Colonic mucosa (tissue), 4 donors: ENCODE results near the gene PES1. TPM values are rescaled to one million over a fixed set of nuclear protein-coding genes. Genes with fewer than 3 reads are reported as not detected.

Experiments used
- DNase-seq: peaks from one replicate; pipeline ENCODE4 v3.0.0-alpha.2; 2020
- H3K27ac ChIP-seq: fragments of 200-600 bp; one replicate; pipeline ENCODE4 v1.8.0; 2021
- H3K27me3 ChIP-seq: fragments of 200-600 bp; one replicate; pipeline ENCODE4 v1.8.0; 2021
- H3K36me3 ChIP-seq: fragments of 200-600 bp; one replicate; pipeline ENCODE4 v1.8.0; 2021
- H3K4me1 ChIP-seq: fragments of 200-600 bp; one replicate; pipeline ENCODE4 v1.8.0; 2021; ENCODE audit warnings: mild to moderate bottlenecking
- H3K4me3 ChIP-seq: fragments of 200-600 bp; one replicate; pipeline ENCODE4 v1.8.0; 2021
- H3K9ac ChIP-seq, 2 donors: one replicate each; pipeline ENCODE4 v1.7.0; 2013; ENCODE audit warnings: control low read depth in 2 of 2, low read depth in 2 of 2, low read length in 2 of 2
- H3K9me3 ChIP-seq: fragments of 200-600 bp; one replicate; pipeline ENCODE4 v1.8.0; 2021
- intact Hi-C: fragments of 100-400 bp; cut with DNase I; formaldehyde crosslinking; loops from one replicate; pipeline ENCODE4 v1.14.1; 2022
- total RNA-seq, 2 donors: library from RNA; stranded (reverse); fragmentation: NEBNext Ultra II Directional in 1 of 2; extraction: Animal tissue kit (Norgen Biotek cat#: 25700) in 1 of 2; gene quantifications; one replicate each; pipeline ENCODE4 v1.2.1, GENCODE V29; 2021
- TF ChIP-seq, protein P1 (sequence below): fragments of 200-600 bp; IDR thresholded peaks from one replicate; pipeline ENCODE4 v1.8.0; 2022; ENCODE audit warnings: antibody characterized with exemption, mild to moderate bottlenecking
- donor health status: healthy.
- donor health status: DM: no; HTN: no; CAD: no.
- donor health status: DM: no; HTN: no; CAD: no.

Gene PES1
- total RNA-seq, 2 donors from 2014 or later, result 44.2 to 98.3 TPM

GRCh38 chr22:30566125-30566524, 25.6 kb downstream of the PES1 start:
- TF ChIP-seq, protein P1, sequence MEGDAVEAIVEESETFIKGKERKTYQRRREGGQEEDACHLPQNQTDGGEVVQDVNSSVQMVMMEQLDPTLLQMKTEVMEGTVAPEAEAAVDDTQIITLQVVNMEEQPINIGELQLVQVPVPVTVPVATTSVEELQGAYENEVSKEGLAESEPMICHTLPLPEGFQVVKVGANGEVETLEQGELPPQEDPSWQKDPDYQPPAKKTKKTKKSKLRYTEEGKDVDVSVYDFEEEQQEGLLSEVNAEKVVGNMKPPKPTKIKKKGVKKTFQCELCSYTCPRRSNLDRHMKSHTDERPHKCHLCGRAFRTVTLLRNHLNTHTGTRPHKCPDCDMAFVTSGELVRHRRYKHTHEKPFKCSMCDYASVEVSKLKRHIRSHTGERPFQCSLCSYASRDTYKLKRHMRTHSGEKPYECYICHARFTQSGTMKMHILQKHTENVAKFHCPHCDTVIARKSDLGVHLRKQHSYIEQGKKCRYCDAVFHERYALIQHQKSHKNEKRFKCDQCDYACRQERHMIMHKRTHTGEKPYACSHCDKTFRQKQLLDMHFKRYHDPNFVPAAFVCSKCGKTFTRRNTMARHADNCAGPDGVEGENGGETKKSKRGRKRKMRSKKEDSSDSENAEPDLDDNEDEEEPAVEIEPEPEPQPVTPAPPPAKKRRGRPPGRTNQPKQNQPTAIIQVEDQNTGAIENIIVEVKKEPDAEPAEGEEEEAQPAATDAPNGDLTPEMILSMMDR, result no peak
- DNase-seq, result peak; percentile 61
- no peaks in the 10 kb centered on the region for H3K36me3 ChIP-seq
- no peak overlapping the region for H3K4me3 ChIP-seq
- no peak overlapping the region for H3K9ac ChIP-seq
- no peaks in the 10 kb centered on the region for H3K27me3 ChIP-seq
- intact Hi-C loops, result no loop called here
- H3K4me1 ChIP-seq, result no peaks in the 10 kb centered on the region
- no peak overlapping the region for H3K27ac ChIP-seq
- no peaks in the 10 kb centered on the region for H3K9me3 ChIP-seq

GRCh38 chr22:30565341-30565740, 26.4 kb downstream of the PES1 start:
- DNase-seq, result no peak
- Histone ChIP-seq H3K4me3 (no peak overlapping the region), H3K27me3 (no peaks in the 10 kb centered on the region), H3K4me1 (no peaks in the 10 kb centered on the region), H3K9ac (no peak overlapping the region), H3K36me3 (no peaks in the 10 kb centered on the region), H3K9me3 (no peaks in the 10 kb centered on the region), H3K27ac (no peak overlapping the region)
- TF ChIP-seq, protein P1, result no peak
- intact Hi-C loops, result no loop called here

- no peak overlapping the region for H3K27ac ChIP-seq
Observed at GRCh38 chr22:30564761-30565119, 27.0 kb downstream of the PES1 start.

GRCh38 chr22:30564045-30564760, 27.5 kb downstream of the PES1 start:
- H3K27ac ChIP-seq, result no peak overlapping the region
- H3K4me1 ChIP-seq, result no peaks in the 10 kb centered on the region
- no peaks in the 10 kb centered on the region for H3K36me3 ChIP-seq
- no peak overlapping the region for H3K9ac ChIP-seq
- intact Hi-C loops, result no loop called here
- H3K4me3 ChIP-seq, result no peak overlapping the region
- no peaks in the 10 kb centered on the region for H3K9me3 ChIP-seq
- TF ChIP-seq, protein P1, result no peak
- no peak for DNase-seq
- no peaks in the 10 kb centered on the region for H3K27me3 ChIP-seq

More at GRCh38 chr22:30564761-30565119, 27.0 kb downstream of the PES1 start:
- no peaks in the 10 kb centered on the region for H3K36me3 ChIP-seq
- intact Hi-C loops, result no loop called here
- TF ChIP-seq, protein P1, result no peak
- no peak for DNase-seq
- no peaks in the 10 kb centered on the region for H3K9me3 ChIP-seq
- H3K4me3 ChIP-seq, result no peak overlapping the region
- no peaks in the 10 kb centered on the region for H3K27me3 ChIP-seq
- no peaks in the 10 kb centered on the region for H3K4me1 ChIP-seq
- no peak overlapping the region for H3K9ac ChIP-seq

- no peak overlapping the region for H3K4me3 ChIP-seq
- H3K27ac ChIP-seq, result no peak overlapping the region
- no peak for DNase-seq
- no peak overlapping the region for H3K9ac ChIP-seq
- H3K4me1 ChIP-seq, result no peaks in the 10 kb centered on the region
- H3K36me3 ChIP-seq, result no peaks in the 10 kb centered on the region
- TF ChIP-seq, protein P1, result no peak
- intact Hi-C loops, result no loop called here
- no peaks in the 10 kb centered on the region for H3K9me3 ChIP-seq
- H3K27me3 ChIP-seq, result no peaks in the 10 kb centered on the region
Observed at GRCh38 chr22:30562366-30562765, 29.3 kb downstream of the PES1 start.
